ENCODE data around the gene CRYL1.
"Not testable (repeated sequence)": the region's sequence is repeated elsewhere in the genome, so short reads cannot be mapped to it uniquely, and the experiment has no call there.

The CRYL1 gene

DNA sequence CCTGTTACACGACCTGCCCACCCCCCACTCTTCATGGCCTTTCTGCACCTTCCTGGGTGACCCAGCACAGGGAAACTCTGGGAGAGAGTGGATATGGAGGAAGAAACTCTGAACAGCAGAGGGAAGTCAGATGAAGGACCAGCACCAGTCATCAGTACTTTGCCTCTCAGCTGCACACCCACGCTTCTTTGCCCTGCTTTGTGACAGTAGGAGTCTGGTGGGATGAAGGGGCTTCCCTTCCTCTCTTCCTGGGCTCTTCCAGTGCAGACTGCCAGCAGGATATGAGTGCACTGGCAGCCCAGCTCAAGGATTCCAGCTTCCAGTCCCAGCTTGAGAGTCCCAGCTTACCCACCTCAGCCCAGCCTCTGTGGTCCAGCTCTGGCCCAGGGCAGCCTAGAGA lies 68.9 kb downstream of the CRYL1 start:
- DNase-seq (ENCODE audit: low read depth): no peak

DNA sequence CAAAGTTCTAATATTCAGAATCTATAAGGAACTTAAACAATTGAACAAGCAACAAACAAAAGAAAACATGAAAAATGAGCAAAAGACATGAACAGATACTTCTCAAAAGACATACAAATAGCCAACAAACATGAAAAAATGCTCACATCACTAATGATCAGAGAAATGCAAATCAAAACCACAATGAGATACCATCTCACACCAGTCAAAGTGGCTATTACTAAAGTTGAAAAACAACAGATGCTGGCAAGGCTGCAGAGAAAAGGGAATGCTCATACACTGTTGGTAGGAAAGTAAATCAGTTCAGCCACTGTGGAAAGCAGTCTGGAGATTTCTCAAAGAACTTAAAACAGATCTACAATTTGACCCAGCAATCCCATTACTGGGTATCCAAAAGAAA lies 74.3 kb downstream of the CRYL1 start:
- no peak for DNase-seq (ENCODE audit: low read depth)

DNA sequence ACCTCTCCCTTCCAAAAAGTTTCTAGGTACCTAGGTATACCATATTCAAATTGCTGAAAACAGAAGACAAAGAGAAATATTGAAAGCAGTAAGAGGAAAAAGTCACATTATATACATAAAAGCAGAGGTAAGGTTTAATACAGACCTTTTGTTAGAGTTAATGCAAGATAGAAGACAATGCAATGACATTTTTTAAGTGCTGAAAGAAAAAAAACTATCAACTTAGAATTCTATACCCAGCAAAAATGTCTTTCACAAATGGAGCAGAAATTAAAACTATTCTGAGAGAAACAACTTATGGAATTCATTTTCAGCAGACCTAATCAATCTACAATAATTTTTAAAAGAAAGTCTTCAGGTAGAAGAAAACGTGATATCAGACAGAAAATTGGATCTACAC lies 77.2 kb downstream of the CRYL1 start:
- no peak for DNase-seq (ENCODE audit: low read depth)

DNA sequence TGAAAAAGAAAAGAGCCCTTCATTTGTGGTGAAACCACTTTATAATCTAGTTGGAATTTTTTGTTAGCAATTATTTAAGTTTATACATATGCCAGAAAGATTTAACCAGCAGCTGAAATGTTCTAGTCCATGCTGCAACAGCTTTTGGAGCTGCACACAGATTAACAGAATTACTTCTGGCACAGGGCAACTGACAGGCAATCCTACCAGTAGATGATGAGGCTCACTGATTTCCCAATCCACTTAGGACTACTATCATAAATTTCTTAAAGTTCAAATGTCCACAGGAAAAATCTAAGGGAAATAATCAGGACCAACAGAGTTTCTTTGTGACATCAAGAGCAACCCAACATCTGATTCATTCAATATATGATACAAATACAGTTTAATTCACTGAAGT lies 78.8 kb downstream of the CRYL1 start:
- no peak for DNase-seq (ENCODE audit: low read depth)

DNA sequence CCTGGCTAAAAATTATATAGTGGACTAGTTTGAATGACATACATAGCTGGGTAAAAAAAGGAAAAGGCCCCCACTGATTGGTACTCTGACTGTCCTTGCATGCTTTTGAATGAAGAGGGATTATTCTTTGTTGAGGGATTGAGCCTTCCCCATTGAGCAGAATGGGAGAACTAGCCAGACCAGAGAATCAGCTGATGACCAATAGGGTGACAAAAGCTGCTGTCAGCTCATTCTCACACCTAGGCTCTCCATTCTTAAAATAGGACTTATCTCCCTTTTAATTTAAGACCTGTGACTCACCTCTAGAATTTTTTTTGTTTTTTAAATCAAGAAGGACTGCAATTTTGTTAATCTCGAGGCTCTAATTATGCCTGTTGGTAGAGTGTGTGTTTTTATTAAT lies 79.3 kb downstream of the CRYL1 start:
- no peak for DNase-seq (ENCODE audit: low read depth)

DNA sequence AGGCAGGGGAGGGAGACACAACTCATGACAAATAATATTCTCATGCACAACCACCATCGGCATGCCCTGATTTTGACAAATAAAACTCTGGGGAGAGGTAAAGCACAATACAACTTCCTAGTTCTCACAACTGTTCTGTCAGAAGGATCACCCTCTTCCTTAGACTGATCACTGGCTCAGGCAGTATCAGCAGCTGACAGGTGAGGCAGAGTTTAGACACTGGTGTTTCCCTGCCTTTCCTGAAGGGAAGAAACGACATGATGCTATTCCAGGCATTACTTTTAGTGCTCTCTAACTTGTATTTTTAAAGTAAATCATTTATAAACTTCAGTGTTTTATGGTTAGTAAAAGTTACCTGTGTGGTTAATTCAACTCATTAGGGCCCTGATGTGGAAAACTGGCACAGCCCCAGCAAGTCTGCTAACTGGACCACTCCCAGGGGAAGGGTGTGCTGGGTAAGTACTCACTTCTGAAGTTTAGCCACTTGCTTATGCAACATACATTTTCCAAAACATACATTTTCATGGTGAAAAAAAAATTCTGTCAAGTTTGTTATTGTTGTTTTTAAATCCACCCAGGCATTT lies 82.8 kb downstream of the CRYL1 start:
- DNase-seq (ENCODE audit: low read depth): no peak

DNA sequence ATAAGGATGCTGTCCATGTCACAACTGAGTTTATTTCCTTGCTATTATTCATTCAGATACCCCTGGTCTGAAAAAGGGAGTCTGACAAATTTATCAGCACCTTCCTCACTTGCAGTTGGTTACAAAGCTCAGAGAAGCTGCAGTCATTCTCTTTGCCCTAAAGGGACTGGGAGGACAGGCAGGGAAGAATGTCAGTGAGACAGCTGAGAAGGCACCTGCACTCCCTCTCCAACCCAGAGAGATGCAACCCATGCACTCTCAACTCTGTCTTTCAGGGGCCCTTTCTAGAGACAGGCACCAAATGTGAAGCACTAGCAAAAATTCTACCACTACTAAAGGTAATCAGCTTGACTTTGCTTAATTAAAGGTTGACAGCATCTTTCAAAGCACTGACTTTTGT lies 83.3 kb downstream of the CRYL1 start:
- no peak for DNase-seq (ENCODE audit: low read depth)

DNA sequence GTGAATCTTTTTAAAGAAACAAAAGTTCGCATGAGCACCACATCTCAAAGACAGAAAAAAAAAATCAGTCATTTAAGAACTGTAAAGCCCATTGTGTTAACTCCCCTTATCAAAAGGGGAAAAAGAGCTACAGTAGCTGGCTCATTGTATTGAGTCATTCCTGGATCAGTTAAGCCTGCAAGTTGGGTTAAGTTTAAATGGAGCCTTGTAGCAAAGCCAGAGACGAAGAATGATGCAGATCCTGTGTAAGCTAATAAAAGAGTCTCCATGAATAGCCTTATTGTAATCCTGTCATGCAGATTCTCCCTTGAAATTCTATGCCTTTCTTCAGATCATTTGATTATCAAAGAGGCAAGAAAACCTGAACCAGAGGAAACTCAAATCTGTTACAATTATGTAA lies 83.8 kb downstream of the CRYL1 start:
- no peak for DNase-seq (ENCODE audit: low read depth)

DNA sequence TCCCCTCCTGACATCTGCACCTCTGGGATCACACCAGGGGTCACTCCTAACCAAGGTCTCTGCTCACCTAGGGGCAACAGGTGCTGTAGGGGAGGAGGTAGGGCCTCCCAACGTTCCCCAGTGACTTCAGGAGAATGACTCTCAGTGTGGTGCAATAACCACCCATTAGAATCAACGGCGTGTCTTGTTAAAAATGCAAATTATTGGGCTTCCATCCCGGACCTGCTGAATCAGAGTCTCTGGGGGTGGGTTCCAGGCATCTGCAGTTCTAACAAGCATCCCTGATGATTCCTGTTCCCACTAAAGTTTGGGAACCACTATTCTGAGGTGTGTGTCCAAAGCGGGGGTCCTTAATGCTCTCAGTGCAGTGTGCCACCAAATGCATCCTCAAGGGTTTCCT lies 84.6 kb downstream of the CRYL1 start:
- DNase-seq (ENCODE audit: low read depth): no peak

DNA sequence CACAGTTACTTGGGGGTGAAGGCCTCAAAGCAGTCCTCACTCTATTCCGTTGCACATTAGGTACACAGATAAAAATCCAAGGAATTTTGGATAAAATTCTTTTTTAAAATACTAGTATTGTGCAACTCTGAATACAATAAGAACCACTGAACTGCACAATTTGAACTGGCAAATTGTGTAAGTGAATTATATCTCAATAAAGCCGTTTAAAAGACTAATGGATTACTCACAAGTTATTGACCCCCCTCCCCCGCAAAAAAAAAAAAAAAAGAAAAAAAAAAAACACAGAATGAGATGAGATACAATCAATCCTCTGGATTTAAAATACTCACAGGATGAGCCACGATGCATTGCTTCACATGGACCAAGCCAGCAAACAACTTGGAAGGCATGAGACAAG lies 86.4 kb downstream of the CRYL1 start:
- no peak for DNase-seq (ENCODE audit: low read depth)

DNA sequence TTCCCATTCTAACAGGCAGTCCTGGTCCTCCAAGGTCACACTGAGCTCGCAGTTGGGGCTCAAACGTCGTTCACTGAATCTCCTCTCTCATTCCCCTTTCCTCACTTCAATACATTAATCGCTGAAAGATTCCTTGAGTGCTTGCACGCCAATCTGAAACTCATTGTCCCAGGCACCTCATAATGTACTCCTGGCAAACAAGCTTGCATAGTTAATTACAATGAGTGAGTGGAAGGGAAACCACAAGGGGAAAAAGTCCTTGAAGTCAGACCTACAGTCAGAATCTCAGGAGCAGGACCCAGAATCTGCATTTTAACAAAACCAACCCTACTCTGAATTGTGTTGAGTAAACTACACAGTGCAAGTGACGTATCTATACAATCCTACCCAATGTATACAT lies 86.9 kb downstream of the CRYL1 start:
- DNase-seq (ENCODE audit: low read depth): no peak

DNA sequence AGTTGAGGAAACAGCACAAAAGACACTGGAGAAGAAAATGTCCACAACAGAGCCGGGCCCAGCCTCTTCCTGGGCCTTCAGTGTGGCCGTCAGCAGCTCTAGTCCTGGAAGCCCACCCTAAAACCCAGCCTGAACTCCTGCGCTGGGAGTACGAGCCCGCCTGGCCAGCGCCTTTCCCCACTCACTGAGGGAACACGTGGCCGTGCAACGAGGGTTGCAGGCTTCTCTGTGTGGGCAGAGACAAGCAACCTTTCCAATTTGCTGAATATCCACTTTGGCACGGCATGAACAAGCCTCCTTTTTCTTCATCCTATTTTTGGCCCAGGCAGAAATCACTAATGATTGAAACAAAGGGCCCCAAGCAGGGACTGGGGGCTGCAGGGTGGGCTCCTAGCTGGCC lies 89.2 kb downstream of the CRYL1 start:
- no peak for DNase-seq (ENCODE audit: low read depth)

DNA sequence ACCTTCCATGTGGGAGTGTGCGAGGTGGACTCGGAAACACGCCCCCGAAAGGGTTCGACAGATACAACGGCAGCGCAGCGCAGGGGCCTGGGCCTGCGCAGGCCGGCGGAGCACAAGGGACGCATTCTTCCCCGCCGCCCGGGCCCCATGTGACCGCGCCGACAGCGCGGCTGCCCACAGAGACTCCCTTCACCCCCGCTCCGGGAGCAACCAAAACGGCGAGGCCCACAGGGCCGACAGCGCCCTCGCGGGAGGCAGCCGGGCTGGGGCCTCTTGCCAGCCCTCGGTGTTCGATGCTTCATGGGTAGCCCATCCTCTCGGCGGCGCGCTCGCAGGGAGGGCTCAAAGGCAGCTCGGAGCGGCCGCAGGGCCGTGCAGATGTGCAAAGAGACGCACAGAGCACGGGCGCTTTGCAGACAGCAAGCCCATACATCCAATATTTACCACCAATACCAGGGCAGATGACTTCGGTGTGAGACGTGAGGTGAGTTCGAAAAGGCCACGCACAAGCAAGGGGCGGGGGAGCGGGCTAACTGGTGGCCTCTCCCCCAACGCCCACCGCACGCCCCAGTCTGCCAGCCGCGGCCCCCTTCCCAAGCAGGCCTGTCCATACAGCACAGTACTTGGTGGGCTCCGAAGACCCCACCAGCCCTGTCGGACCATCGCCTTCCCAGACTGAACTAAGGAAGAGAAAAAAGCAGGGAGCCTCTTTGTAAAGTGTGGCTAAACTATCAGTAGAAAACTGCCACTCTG lies 89.9 kb downstream of the CRYL1 start:
- no peak for DNase-seq (ENCODE audit: low read depth)

DNA sequence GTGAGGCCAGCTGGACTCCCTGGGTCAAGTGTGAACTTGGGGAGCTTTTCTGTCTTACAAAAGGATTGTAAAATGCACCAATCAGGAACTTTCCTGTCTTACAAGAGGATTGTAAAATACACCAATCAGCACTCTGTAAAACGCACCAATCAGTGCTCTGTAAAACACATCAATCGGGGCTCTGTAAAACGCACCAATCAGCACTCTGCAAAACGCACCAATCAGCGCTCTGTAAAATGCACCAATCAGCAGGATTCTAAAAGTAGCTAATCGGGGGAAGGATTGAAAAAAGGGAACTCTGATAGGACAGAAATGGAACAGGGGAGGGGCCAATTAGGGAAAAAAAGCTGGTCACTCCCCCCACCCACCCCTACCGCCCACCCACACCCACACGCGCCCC lies 91.4 kb downstream of the CRYL1 start:
- not testable (repeated sequence) for DNase-seq (ENCODE audit: low read depth)

DNA sequence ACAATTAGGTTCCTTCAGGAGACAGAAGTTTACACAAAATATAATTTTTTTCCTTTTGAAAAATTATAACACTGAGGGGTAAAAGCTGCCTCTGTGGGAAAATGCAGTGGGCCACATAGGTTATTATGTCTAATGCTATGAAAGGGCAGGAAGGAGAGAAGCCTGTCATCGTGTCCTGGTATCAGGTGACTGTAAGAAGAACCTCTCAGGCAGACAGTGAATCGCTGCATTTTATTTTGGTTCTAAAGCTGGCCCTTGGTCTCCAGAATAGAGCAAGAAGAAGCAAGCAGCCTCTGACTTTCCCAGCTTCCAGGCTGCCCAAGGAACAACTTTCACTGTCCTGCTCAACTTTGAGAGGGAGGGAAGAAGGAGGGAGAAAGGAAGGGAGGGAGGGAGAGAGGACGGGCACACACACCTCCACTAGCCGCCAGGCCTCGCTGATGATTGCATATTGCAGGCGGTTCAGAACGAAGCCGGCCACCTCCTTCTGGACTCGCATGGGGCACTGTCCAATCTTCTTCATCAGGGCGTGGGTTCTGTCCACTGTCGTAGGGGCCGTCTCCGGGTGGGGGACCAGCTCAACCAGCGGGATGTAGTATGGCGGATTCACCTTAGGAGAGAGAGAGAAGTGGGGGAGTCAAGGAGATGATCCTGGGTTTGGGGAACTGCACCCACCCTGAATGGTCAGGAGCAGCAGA lies 93.8 kb downstream of the CRYL1 start:
- DNase-seq (ENCODE audit: low read depth): no peak

DNA sequence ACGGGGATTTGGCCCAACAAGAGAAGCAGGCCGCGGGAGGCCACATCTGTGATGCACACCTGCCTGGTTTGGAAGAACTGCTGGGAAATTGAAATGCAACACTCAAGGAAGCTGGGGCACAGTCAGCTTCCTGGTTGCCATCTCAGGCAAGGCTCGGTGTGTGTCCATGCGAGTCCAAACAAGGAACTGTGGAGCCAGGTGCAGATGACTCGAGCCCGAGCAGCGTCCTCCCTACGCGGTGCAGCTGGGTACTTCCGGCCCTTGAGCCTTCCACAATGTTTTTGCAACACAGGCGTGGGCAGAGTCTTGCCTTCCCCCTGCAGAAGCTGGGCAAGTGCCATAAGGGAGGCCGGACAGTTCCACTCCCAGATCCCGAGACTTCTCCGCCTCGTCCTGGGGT lies 94.6 kb downstream of the CRYL1 start:
- DNase-seq (ENCODE audit: low read depth): no peak

DNA sequence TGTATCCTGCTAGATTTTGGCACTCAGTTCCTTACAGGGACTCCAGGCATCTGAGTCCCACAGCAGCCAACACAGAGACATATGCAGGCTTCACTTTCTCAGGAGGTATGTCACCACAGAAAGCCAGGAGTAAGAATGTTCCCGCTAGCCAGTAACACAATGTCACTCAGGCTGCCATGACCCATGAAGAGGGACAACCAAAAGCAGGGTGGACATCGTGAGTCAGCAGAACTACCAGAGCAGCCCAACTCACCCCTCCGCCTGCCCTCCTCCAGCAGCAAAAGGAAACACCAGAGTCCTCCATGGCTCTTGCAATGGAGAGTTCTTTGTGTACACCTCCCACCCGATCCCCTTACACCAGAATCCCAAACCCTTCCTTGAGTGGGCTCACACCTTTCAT lies 95.4 kb downstream of the CRYL1 start:
- no peak for DNase-seq (ENCODE audit: low read depth)

DNA sequence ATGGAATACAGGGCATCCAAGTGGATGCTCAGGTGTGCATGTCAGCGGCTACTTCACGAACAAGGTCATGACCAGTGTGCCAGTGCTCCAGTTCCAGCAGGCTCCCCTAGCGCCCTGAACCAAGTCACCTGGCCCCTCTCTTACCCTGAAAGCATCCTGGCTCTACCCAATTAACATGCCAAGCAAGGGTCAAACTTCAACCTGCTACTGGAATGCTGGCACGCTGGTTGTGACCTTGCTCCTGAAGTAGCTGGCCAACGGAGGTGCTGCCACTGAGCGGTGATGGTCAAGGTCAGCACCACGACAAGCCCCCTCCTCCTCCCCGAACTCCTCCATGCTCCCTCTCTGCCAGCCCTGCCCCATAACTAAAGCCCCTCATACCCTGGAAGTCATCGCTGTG lies 96.0 kb downstream of the CRYL1 start:
- DNase-seq (ENCODE audit: low read depth): no peak

DNA sequence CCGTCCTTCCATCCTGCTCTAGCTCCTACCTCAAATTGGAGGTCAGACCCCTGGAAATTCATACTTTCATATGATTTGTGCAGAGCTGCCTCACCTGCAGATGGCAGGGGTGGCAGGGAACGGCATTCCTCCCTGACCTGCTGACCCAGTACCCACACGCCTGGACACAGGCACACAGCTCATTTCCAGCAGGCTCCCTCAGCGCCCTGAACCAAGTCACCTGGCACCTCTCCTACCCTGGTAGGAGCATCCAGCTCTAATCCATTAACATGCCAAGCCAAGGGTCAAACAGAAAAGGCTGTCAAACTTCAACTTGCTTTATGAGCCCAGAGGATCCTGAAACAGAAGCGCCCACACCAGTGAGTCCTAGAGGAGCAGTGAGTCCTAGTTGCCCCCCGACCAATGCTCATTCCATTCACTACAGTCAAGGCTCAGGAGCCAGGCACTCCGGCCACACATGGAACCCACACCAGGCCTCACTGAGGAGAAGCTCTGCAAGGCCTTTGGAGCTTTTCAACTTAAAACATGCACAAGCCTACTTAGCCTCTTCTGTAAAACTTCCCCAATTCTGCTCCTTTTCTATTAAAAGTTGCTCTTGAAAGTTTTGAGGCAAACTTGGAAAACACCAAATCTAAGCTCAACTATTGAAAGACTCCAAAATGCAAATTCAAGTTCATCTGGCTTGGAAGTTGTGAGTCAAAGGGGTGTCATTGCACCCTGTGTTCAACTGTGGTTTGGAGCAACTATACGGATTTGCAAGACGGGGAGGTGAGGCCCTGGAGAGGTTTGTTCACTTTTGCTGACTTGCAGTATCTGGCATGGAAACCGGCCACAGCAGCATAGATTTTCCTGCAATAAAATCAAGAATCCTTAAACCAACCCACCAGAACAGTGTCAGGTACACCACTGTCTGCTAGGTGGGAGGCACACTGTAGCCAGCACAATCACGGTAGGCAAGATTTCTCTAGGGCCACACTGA lies 96.7 kb downstream of the CRYL1 start:
- no peak for DNase-seq (ENCODE audit: low read depth)

DNA sequence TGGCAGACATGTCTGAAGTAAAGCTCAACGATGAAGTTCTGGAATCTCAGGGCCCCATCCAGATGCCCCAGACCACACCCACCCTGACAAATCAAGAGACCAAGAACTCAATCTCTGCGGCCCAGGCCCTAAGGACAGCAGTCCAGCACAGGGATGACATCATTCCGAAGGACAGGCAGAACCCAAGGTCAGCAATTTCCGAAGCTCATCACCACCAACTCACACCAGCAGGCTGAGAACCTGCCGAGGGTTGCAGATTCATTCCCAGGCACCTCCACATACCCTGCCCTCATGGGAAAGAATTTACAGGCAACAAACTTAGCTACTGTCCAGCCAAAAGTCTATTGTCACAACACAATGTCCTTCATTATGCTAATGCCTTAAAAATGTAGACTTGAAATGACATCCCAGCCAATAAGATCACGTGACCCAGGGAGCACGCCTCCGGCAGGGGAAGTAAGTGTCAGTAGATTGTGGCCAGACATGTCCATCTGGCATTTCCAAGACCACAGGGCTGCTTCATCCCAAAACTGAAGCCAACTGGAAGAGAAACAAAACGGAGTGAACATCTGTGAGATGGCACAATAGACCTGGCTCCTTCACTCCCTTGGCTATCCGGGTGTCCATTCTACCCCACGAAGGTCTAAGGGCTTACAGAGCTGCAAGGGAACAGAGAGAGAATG lies 98.8 kb downstream of the CRYL1 start:
- DNase-seq (ENCODE audit: low read depth): no peak

DNA sequence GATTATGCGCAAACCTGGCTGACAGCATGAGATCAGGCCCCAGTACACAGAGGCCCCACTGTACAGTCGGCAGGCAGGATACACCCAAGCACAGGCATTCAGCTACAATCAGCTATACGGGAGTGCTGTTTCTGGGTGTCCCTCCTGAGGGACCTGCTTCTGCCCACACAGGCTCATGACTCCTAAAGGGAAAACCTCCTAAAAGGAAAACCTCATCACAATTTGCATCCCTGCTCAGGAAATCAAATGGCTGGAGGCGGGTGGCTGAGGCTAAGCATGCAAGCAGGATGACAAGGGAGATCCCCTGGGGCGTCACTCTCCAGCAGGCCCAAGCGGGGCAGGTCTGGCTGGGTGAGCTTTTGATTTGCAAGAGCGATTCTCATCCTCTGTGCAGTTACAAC lies 99.8 kb downstream of the CRYL1 start:
- no peak for DNase-seq (ENCODE audit: low read depth)

DNA sequence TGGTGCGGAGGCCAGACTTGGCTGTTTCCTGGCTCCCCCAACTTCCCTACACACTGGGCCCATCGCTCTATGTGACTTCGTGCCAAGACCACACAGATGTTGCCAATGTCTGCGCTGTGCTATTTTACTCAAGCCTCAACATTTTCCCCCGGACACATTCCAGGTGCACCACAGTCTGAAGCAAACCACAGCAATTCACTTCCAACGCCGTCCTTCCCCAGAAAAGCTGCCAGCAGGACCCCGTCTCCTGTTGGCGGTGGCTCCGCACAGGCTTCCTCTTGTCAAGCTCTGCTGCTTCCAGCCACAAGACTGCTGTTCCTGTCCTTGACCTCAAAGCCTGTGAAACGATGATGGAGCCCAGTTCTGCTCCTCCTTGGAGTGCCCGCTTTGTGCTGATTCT lies 100.7 kb downstream of the CRYL1 start:
- DNase-seq (ENCODE audit: low read depth): no peak
